Liver (tissue), 9 donors: ENCODE results near the gene C16orf92. TPM values are rescaled to one million over a fixed set of nuclear protein-coding genes. Genes with fewer than 3 reads are reported as not detected.

ENCODE experiments used
- DNase-seq: peaks from one replicate; pipeline ENCODE4 v3.0.0-alpha.2; 2017; ENCODE audit warnings: low spot score
- H3K27ac ChIP-seq, 2 donors: one replicate each; pipeline ENCODE4 v1.7.0; 2013; ENCODE audit warnings: inconsistent platforms in 2 of 2, low read length in 2 of 2, control low read depth in 1 of 2, low read depth in 1 of 2, mild to moderate bottlenecking in 1 of 2
- H3K27me3 ChIP-seq, 4 donors: one replicate each; pipeline versions ENCODE4 v1.6.1 to v1.7.0; 2013; ENCODE audit warnings: low read length in 3 of 4, inconsistent platforms in 1 of 4, mild to moderate bottlenecking in 1 of 4, moderate library complexity in 1 of 4; ENCODE audit not compliant: control insufficient read depth in 4 of 4, insufficient read depth in 4 of 4
- H3K36me3 ChIP-seq, 4 donors: one replicate each; pipeline versions ENCODE4 v1.6.1 to v1.7.0; 2013; ENCODE audit warnings: low read length in 3 of 4, mild to moderate bottlenecking in 3 of 4, low read depth in 1 of 4, moderate library complexity in 1 of 4; ENCODE audit not compliant: control insufficient read depth in 4 of 4, insufficient read depth in 3 of 4
- H3K4me1 ChIP-seq, 4 donors: one replicate each; pipeline versions ENCODE4 v1.6.1 to v1.7.0; 2013; ENCODE audit warnings: low read length in 3 of 4, mild to moderate bottlenecking in 3 of 4, moderate library complexity in 1 of 4; ENCODE audit not compliant: control insufficient read depth in 4 of 4, insufficient read depth in 4 of 4
- H3K4me3 ChIP-seq, 3 donors: one replicate each; pipeline versions ENCODE4 v1.6.1 to v1.7.0; 2013; ENCODE audit warnings: low read length in 3 of 3, control low read depth in 1 of 3, low read depth in 1 of 3, mild to moderate bottlenecking in 1 of 3
- H3K9ac ChIP-seq, 2 donors: one replicate each; pipeline ENCODE4 v1.7.0; 2013; ENCODE audit warnings: low read length in 2 of 2, mild to moderate bottlenecking in 2 of 2, moderate library complexity in 2 of 2, control low read depth in 1 of 2, low read depth in 1 of 2
- H3K9me3 ChIP-seq, 4 donors: one replicate each; pipeline versions ENCODE4 v1.6.1 to v1.7.0; 2013; ENCODE audit warnings: low read length in 3 of 4; ENCODE audit not compliant: control insufficient read depth in 4 of 4
- CTCF ChIP-seq: fragments of 150-350 bp; IDR thresholded peaks from 2 replicates; pipeline ENCODE4 v1.5.1; 2017; ENCODE audit warnings: improper control_type of control experiment, low read depth, low read length; ENCODE audit not compliant: missing input control
- EGR1 ChIP-seq, 2 donors: IDR thresholded peaks; 2 replicates each; pipeline ENCODE4 v1.6.1; 2016 to 2018; ENCODE audit warnings: antibody characterized with exemption in 2 of 2, low read depth in 2 of 2
- FOXA1 ChIP-seq: IDR thresholded peaks from 2 replicates; pipeline ENCODE4 v1.6.1; 2016; ENCODE audit warnings: antibody characterized with exemption
- HNF4A ChIP-seq, 2 donors: conservative IDR thresholded peaks; 2 replicates each; pipeline ENCODE4 v1.6.1; 2016; ENCODE audit warnings: antibody characterized with exemption in 2 of 2, mild to moderate bottlenecking in 2 of 2
- JUND ChIP-seq, 2 donors: IDR thresholded peaks; 2 replicates each; pipeline ENCODE4 v1.6.1; 2016; ENCODE audit warnings: antibody characterized with exemption in 2 of 2
- MAX ChIP-seq: IDR thresholded peaks from 2 replicates; pipeline ENCODE4 v1.6.1; 2016; ENCODE audit warnings: antibody characterized with exemption
- NR2F2 ChIP-seq: IDR thresholded peaks from 2 replicates; pipeline ENCODE4 v1.6.1; 2016; ENCODE audit warnings: antibody characterized with exemption
- REST ChIP-seq: IDR thresholded peaks from 2 replicates; pipeline ENCODE4 v1.6.1; 2016; ENCODE audit warnings: antibody characterized with exemption, mild to moderate bottlenecking
- RXRA ChIP-seq, 2 donors: IDR thresholded peaks; 2 replicates each; pipeline ENCODE4 v1.6.1; 2017 to 2018; ENCODE audit warnings: antibody characterized with exemption in 2 of 2, mild to moderate bottlenecking in 1 of 2
- SP1 ChIP-seq: IDR thresholded peaks from 2 replicates; pipeline ENCODE4 v1.6.1; 2018; ENCODE audit warnings: antibody characterized with exemption, mild to moderate bottlenecking
- TAF1 ChIP-seq: conservative IDR thresholded peaks from 2 replicates; pipeline ENCODE4 v1.6.1; 2016; ENCODE audit warnings: antibody characterized with exemption, mild to moderate bottlenecking
- YY1 ChIP-seq: IDR thresholded peaks from 2 replicates; pipeline ENCODE4 v1.6.1; 2016; ENCODE audit warnings: antibody characterized with exemption, mild to moderate bottlenecking
- ZBTB33 ChIP-seq: IDR thresholded peaks from 2 replicates; pipeline ENCODE4 v1.6.1; 2016; ENCODE audit warnings: antibody characterized with exemption
- WGBS: extraction: QIAGEN DNeasy Blood & Tissue Kit; methylation state at CpG from one replicate; pipeline ENCODE4 v1.1.7; 2013; 5-methylcytosine and 5-hydroxymethylcytosine counted together
- polyA plus RNA-seq, 2 donors: library from polyadenylated mRNA; stranded (reverse) in 1 of 2; unstranded in 1 of 2; fragments of 200-250 nt in 1 of 2; fragments of >200 nt in 1 of 2; fragmentation: Nextera tagmentation in 1 of 2; extraction: Ambion mirVana in 1 of 2; gene quantifications; one replicate each; pipeline versions ENCODE4 v1.2.1 to v1.2.3, GENCODE V29; 2013 to 2015
- total RNA-seq, 2 donors: library from RNA; depleted of rRNA; stranded (reverse); fragments of >200 nt; gene quantifications; one replicate each; pipeline ENCODE4 v1.2.3, GENCODE V29; 2014
- donor health status: healthy.
- donor health status: healthy.
- donor health status: healthy.
- donor health status: healthy.
- donor health status: healthy.

Gene C16orf92
- total and polyA plus RNA-seq, 4 donors, result not detected

GRCh38 chr16:29978081-29978480, 44.9 kb upstream of the C16orf92 start (continued):
- TF ChIP-seq ZBTB33 (no peak), JUND (IDR thresholded peaks at IDR 0.05) (no peak)

- Histone ChIP-seq H3K27me3 (no peaks in the 10 kb centered on the region), H3K4me1 (peaks cover 3 to 25% (median 21%) of the 10 kb centered on the region in 4 donors), H3K9me3 (no peaks in the 10 kb centered on the region), H3K27ac (no peak overlapping the region), H3K9ac (no peak overlapping the region), H3K4me3 (no peak overlapping the region), H3K36me3 (peaks cover 17 to 54% (median 46%) of the 10 kb centered on the region in 4 donors)
- no peak for DNase-seq
- TF ChIP-seq MAX (no peak), FOXA1 (no peak), EGR1 (IDR thresholded peaks at IDR 0.05; ENCODE audit: low read depth in 2 of 2) (no peak), REST (no peak), HNF4A (conservative IDR thresholded peaks at IDR 0.05) (no peak), ZBTB33 (no peak), TAF1 (no peak), SP1 (no peak), RXRA (IDR thresholded peaks at IDR 0.05) (no peak), CTCF (no peak), JUND (IDR thresholded peaks at IDR 0.05) (no peak), NR2F2 (no peak), YY1 (no peak)
- WGBS, result 91% methylated on average over 9 of the region's 9 CpGs
Measured at GRCh38 chr16:29978564-29979270, 44.3 kb upstream of the C16orf92 start.
